Tibial nerve (tissue), 4 donors: ENCODE data around the gene GLO1.

ENCODE experiments used
- CTCF ChIP-seq, 5 experiments: fragments of 200-600 bp in 3 of 5; fragments of 450-650 bp in 2 of 5; sonication (generic) in 3 of 5; IDR thresholded peaks; one replicate each; pipeline ENCODE4 v1.5.1; 2016 to 2019; ENCODE audit warnings: antibody characterized with exemption in 5 of 5, mild to moderate bottlenecking in 3 of 5, moderate library complexity in 2 of 5
- EP300 ChIP-seq, 2 donors: sonication (generic); formaldehyde crosslinking; IDR thresholded peaks; one replicate each; pipeline ENCODE4 v1.6.1; 2017; ENCODE audit warnings: antibody characterized with exemption in 2 of 2, mild to moderate bottlenecking in 1 of 2

- no peak for TF ChIP-seq EP300 (IDR thresholded peaks at IDR 0.05)
- TF ChIP-seq CTCF (IDR thresholded peaks at IDR 0.05), result no peak
Measured at GRCh38 chr6:38687043-38687353, 15.9 kb downstream of the GLO1 start.
